ENCODE measurements around the gene CHMP2B. TPM values are rescaled to one million over a fixed set of nuclear protein-coding genes. Genes with fewer than 3 reads are reported as not detected.

The CHMP2B gene
- total RNA-seq = 10 to 100 TPM; 30.3 to 37.0 (median 36.6) TPM

- peak within 1 kb of the TSS; percentile 97 for H3K4me3 ChIP-seq (ENCODE audit: low read depth, poor library complexity, severe bottlenecking)
- DNase-seq (ENCODE audit: low spot score in 2 of 2) = peak; percentile 94 to 99
- intact Hi-C loops (cut with DNase I; ENCODE audit: low total_unique reads) = no loop called here
- 0% methylated on average over 40 to 59 of the region's 59 CpGs for WGBS, 2 donors
- TF ChIP-seq CTCF (IDR thresholded peaks at IDR 0.05) (no peak), POLR2A (IDR thresholded peaks at IDR 0.05) (peak in 1 of 2 donors; percentile 67)
Observed at GRCh38 chr3:87227104-87227834, at the start of gene CHMP2B. Gene CHMP2B (plus strand): TSS chr3:87227309. CDS start chr3:87227523, 214 bp downstream.

GRCh38 chr3:87179642-87180041 lies 47.5 kb upstream of the CHMP2B start:
- no peak for TF ChIP-seq POLR2A (IDR thresholded peaks at IDR 0.05)
- TF ChIP-seq CTCF (IDR thresholded peaks at IDR 0.05) = no peak

GRCh38 chr3:87181551-87181950 lies 45.6 kb upstream of the CHMP2B start:
- no peak for DNase-seq (ENCODE audit: low spot score in 2 of 2)
- no peak overlapping the region for H3K4me3 ChIP-seq (ENCODE audit: low read depth, poor library complexity, severe bottlenecking)
- intact Hi-C loops (cut with DNase I; ENCODE audit: low total_unique reads) = no loop called here
- TF ChIP-seq CTCF (IDR thresholded peaks at IDR 0.05) = no peak
- no peak for TF ChIP-seq POLR2A (IDR thresholded peaks at IDR 0.05)

More at GRCh38 chr3:87179642-87180041, 47.5 kb upstream of the CHMP2B start:
- DNase-seq (ENCODE audit: low spot score in 2 of 2) = no peak
- intact Hi-C loops (cut with DNase I; ENCODE audit: low total_unique reads) = no loop called here
- H3K4me3 ChIP-seq (ENCODE audit: low read depth, poor library complexity, severe bottlenecking) = no peak overlapping the region

GRCh38 chr3:87182023-87182422 lies 45.1 kb upstream of the CHMP2B start:
- no peak overlapping the region for H3K4me3 ChIP-seq (ENCODE audit: low read depth, poor library complexity, severe bottlenecking)
- intact Hi-C loops (cut with DNase I; ENCODE audit: low total_unique reads) = no loop called here
- DNase-seq (ENCODE audit: low spot score in 2 of 2) = no peak
- TF ChIP-seq POLR2A (IDR thresholded peaks at IDR 0.05) = no peak
- TF ChIP-seq CTCF (IDR thresholded peaks at IDR 0.05) = no peak
- 39 to 52% methylated on average over 2 of the region's 2 CpGs for WGBS, 2 donors

GRCh38 chr3:87186608-87187159 lies 40.4 kb upstream of the CHMP2B start:
- TF ChIP-seq CTCF (IDR thresholded peaks at IDR 0.05) (no peak), POLR2A (IDR thresholded peaks at IDR 0.05) (no peak)
- H3K4me3 ChIP-seq (ENCODE audit: low read depth, poor library complexity, severe bottlenecking) = no peak overlapping the region
- intact Hi-C loops (cut with DNase I; ENCODE audit: low total_unique reads) = no loop called here
- 57 to 77% methylated on average over 2 of the region's 2 CpGs for WGBS, 2 donors
- DNase-seq (ENCODE audit: low spot score in 2 of 2) = no peak
